Skeletal muscle satellite cell (primary cell): ENCODE data around the gene MOB4.
"Not testable (repeated sequence)": the region's sequence is repeated elsewhere in the genome, so short reads cannot be mapped to it uniquely, and the experiment has no call there.

Source experiments
- H3K27me3 ChIP-seq: 2 replicates; pipeline ENCODE4 v1.7.0; 2013; ENCODE audit warnings: low read length; ENCODE audit not compliant: control insufficient read depth, insufficient read depth
- H3K36me3 ChIP-seq: 2 replicates; pipeline ENCODE4 v1.7.0; 2013; ENCODE audit warnings: mild to moderate bottlenecking, control low read depth, low read length; ENCODE audit not compliant: insufficient read depth
- H3K4me1 ChIP-seq: 2 replicates; pipeline ENCODE4 v1.7.0; 2013; ENCODE audit warnings: low read length; ENCODE audit not compliant: control insufficient read depth, insufficient read depth
- H3K4me2 ChIP-seq: 2 replicates; pipeline ENCODE4 v1.7.0; 2013; ENCODE audit warnings: mild to moderate bottlenecking, low read length
- H3K4me3 ChIP-seq: 2 replicates; pipeline ENCODE4 v1.7.0; 2013; ENCODE audit warnings: low read length
- H3K9ac ChIP-seq: 2 replicates; pipeline ENCODE4 v1.7.0; 2013; ENCODE audit warnings: mild to moderate bottlenecking, low read depth, low read length, moderate library complexity
- H3K9me3 ChIP-seq: replicated peaks from 2 replicates; pipeline ENCODE4 v1.7.0; 2013; ENCODE audit warnings: mild to moderate bottlenecking, control low read depth, low read length

MOB4 gene

DNA sequence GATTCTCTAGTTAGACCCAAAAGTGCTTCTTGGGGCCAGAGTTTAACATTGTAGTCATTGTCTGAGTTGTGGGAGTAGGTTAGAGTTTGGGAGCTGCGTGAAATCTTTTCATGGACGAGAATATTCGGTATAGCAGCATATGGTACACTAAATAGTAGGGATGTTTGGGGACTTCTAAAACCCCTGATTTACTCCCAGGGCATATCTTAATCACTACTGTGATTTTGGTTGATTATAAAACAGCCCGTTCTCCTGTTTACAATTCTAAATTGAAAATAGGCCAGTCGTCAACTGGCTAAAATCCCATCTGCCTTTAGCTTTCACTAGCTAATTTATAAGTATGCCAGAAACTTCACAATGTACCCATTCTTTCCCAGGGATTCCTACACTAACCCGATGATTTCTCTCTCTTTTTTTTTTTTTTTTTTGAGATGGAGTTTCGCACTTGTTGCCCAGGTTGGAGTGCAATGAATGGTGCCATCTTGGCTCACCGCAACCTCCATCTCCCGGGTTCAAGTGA, 44.3 kb downstream of the MOB4 start:
- Histone ChIP-seq H3K36me3 (peaks cover 20% of the 10 kb centered on the region), H3K9ac (no peak overlapping the region), H3K4me3 (no peak overlapping the region), H3K4me2 (no peak overlapping the region), H3K4me1 (no peaks in the 10 kb centered on the region), H3K27me3 (no peaks in the 10 kb centered on the region), H3K9me3 (no peaks in the 10 kb centered on the region)

DNA sequence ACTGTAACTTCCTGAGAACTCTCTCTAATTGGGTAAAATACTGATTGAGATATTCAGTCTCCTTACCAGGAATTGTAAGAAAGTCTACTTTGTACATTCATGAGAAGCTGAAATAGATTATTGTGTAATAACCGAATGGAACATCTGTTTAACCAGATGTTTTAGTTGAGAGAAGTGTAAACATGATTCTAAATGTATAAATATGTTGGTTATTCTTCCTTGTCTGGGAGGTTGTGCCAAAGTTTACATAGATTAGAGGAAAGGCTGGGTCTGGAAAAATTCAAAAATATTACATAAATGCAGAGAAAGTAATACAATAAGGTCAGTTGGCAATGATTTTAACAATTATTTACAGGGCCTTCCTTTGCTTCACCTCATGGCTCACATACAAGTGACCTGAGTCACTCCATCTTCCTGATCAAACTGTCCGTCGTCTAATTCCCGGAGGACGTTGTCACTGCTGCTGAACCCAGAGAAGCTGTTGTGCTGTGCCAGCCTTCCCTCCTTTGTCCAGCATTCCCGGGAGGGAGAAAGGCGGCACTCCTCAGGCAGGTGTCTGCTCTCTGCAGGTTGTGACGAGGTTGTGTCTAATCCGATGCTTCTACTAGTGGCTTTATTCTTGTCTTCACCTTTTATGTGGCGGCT, 55.9 kb downstream of the MOB4 start:
- Histone ChIP-seq H3K9me3 (no peaks in the 10 kb centered on the region), H3K36me3 (peaks cover 13% of the 10 kb centered on the region), H3K4me1 (peaks cover 29% of the 10 kb centered on the region), H3K4me3 (no peak overlapping the region), H3K27me3 (no peaks in the 10 kb centered on the region), H3K4me2 (no peak overlapping the region), H3K9ac (no peak overlapping the region)

DNA sequence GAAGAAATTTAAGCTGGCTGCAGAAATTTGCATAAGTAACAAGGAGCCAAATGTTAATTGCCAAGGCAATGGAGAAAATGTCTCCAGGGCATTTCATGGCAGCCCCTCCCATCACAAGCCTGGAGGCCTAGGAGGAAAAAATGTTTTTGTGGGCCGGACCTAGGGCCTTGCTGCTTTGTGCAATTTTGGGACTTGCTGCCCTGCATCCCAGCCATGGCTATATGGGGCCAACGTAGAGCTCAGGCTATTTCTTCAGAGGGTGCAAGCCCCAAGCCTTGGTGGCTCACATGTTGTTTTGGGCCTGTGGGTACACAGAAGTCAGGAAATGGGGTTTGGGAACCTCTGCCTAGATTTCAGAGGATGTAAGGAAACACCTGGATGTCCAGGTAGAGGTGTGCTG, 57.7 kb downstream of the MOB4 start:
- no peaks in the 10 kb centered on the region for H3K27me3 ChIP-seq
- H3K9ac ChIP-seq = no peak overlapping the region
- peaks cover 13% of the 10 kb centered on the region for H3K36me3 ChIP-seq
- H3K9me3 ChIP-seq = no peaks in the 10 kb centered on the region
- H3K4me1 ChIP-seq = peaks cover 36% of the 10 kb centered on the region
- no peak overlapping the region for H3K4me3 ChIP-seq
- H3K4me2 ChIP-seq = no peak overlapping the region

DNA sequence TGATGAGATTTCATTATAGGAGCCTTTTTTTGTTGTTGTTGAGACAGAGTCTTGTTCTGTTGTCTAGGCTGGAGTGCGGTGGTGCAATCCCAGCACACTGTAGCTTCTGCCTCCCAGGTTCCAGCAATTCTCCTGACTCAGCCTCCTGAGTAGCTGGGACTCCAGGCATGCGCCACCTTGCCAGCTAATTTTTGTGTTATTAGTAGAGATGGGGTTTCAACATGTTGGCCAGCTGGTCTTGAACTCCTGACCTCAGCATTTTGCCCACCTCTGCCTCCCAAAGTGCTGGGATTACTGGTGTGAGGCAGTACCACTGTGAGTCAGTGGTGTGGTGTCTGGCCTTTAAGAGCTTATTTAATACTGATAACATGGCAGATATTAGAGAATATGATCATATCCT, 60.1 kb downstream of the MOB4 start:
- no peak overlapping the region for H3K4me3 ChIP-seq
- H3K4me2 ChIP-seq = peak overlapping the region; percentile 16
- no peak overlapping the region for H3K9ac ChIP-seq
- H3K9me3 ChIP-seq = no peaks in the 10 kb centered on the region
- H3K36me3 ChIP-seq = peaks cover 13% of the 10 kb centered on the region
- H3K27me3 ChIP-seq = no peaks in the 10 kb centered on the region
- peaks cover 31% of the 10 kb centered on the region for H3K4me1 ChIP-seq

DNA sequence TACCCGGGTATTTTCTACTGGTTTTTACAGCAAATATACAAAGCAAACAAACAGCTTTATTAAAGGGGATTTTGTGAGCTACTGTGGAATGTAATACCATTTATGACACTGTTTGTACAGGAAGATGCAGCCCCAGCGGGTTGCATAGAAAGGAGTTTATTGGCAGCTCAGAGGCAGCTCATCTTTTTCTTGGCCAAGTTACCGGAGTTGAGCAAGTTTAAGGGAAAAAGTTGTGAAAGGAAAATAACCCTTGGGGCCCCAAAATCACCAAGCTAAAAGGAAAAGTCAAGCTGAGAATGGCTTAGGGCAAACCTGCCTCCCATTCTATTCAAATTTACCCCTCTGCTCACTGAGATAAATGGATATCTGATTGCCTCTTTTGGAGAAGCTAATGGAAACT, 60.8 kb downstream of the MOB4 start:
- H3K27me3 ChIP-seq = no peaks in the 10 kb centered on the region
- H3K4me2 ChIP-seq = peak overlapping the region; percentile 65
- peaks cover 13% of the 10 kb centered on the region for H3K36me3 ChIP-seq
- H3K9me3 ChIP-seq = no peaks in the 10 kb centered on the region
- H3K4me1 ChIP-seq = peaks cover 25% of the 10 kb centered on the region
- H3K9ac ChIP-seq = no peak overlapping the region
- H3K4me3 ChIP-seq = no peak overlapping the region

DNA sequence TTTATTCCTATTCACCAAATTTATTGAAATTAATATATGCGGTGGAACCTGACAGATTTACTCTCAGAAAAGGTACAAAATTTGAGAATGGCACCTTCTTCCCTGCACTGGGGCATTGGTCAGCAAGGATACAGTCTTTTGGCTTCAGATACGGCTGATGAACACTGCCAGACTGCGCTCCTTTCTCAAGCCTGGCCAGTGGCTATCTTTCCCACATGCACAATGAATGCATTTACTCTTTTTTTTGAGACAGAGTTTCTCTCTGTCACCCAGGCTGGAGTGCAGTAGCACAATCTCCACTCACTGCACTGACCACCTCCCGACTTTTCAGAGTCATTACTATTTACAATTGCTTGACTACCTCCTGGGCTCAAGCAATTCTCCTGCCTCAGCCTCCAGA, 61.6 kb downstream of the MOB4 start:
- H3K9me3 ChIP-seq = no peaks in the 10 kb centered on the region
- H3K4me2 ChIP-seq = no peak overlapping the region
- H3K27me3 ChIP-seq = no peaks in the 10 kb centered on the region
- H3K9ac ChIP-seq = no peak overlapping the region
- H3K36me3 ChIP-seq = peaks cover 6% of the 10 kb centered on the region
- peaks cover 20% of the 10 kb centered on the region for H3K4me1 ChIP-seq
- no peak overlapping the region for H3K4me3 ChIP-seq

DNA sequence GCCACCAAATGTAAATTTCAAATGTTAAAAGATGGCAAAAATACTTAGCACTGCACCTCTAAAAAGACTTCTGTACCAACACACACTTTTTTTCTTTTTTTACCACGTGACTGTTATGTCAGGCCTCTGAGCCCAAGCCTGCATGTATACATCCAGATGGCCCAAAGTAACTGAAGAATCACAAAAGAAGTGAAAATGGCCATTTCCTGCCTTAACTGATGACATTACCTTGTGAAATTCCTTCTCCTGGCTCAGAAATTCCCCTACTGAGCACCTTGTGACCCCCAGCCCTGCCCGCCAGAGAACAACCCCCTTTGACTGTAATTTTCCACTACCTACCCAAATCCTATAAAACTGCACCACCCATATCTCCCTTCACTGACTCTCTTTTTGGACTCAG, 62.4 kb downstream of the MOB4 start:
- not testable (repeated sequence) for H3K9ac ChIP-seq, H3K36me3 ChIP-seq, H3K4me3 ChIP-seq, H3K9me3 ChIP-seq, H3K27me3 ChIP-seq, H3K4me2 ChIP-seq
- H3K4me1 ChIP-seq = peaks cover 20% of the 10 kb centered on the region

DNA sequence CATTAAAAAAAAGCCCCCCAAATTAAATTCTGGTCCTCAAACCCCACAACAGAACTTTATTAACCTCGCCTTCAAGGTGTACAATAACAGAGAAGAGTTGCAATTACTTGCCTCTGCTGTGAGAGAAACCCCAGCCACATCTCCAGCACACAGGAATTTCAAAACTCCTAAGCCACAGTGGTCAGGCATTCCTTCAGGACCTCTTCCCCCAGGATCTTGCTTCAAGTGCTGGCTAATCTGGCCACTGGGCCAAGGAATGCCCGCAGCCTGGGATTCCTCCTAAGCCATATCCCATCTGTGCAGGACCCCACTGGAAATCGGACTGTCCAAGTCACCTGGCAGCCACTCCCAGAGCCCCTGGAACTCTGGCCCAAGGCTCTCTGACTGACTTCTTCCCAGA, 64.3 kb downstream of the MOB4 start:
- peaks cover 20% of the 10 kb centered on the region for H3K4me1 ChIP-seq
- not testable (repeated sequence) for H3K27me3 ChIP-seq, H3K36me3 ChIP-seq, H3K4me2 ChIP-seq, H3K4me3 ChIP-seq, H3K9ac ChIP-seq, H3K9me3 ChIP-seq

DNA sequence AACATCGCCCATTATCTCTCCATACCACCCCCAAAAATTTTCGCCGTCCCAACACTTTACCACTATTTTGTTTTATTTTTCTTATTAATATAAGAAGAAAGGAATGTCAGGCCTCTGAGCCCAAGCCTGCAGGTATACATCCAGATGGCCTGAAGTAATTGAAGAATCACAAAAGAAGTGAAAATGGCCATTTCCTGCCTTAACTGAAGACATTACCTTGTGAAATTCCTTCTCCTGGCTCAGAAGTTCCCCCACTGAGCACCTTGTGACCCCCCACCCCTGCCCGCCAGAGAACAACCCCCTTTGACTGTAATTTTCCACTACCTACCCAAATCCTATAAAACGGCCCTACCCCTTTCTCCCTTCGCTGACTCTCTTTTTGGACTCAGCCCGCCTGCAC, 71.4 kb downstream of the MOB4 start:
- not testable (repeated sequence) for H3K9me3 ChIP-seq, H3K36me3 ChIP-seq, H3K4me3 ChIP-seq, H3K4me1 ChIP-seq, H3K4me2 ChIP-seq, H3K27me3 ChIP-seq, H3K9ac ChIP-seq

DNA sequence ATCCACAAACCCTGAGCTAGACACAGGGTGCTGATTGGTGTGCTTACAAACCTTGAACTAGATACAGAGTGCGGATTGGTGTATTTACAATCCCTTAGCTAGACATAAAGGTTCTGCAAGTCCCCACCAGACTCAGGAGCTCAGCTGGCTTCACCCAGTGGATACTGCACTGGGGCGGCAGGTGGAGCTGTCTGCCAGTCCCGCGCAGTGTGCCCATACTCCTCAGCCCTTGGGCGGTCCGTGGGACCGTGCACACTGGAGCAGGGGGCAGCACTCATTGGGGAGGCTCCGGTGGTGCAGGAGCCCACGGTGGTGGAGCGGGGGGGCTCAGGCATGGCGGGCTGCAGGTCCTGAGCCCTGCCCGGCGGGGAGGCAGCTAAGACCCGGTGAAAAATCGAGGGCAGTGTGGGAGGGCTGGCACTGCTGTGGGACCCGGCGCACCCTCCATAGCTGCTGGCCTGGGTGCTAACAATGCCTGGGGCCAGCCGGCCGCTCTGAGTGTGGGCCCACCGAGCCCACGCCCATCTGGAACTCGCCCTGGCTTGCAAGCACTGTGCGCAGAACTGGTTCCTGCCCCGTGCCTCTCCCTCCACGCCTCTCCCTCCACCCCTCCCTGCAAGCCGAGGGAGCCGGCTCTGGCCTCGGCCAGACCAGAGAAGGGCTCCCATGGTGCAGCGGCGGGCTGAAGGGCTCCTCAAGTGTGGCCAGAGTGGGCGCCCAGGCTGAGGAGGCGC, 75.6 kb downstream of the MOB4 start:
- Histone ChIP-seq H3K9me3 (no peaks in the 10 kb centered on the region), H3K4me3 (no peak overlapping the region), H3K27me3 (no peaks in the 10 kb centered on the region), H3K9ac (no peak overlapping the region), H3K4me2 (no peak overlapping the region), H3K4me1 (no peaks in the 10 kb centered on the region), H3K36me3 (no peaks in the 10 kb centered on the region)

DNA sequence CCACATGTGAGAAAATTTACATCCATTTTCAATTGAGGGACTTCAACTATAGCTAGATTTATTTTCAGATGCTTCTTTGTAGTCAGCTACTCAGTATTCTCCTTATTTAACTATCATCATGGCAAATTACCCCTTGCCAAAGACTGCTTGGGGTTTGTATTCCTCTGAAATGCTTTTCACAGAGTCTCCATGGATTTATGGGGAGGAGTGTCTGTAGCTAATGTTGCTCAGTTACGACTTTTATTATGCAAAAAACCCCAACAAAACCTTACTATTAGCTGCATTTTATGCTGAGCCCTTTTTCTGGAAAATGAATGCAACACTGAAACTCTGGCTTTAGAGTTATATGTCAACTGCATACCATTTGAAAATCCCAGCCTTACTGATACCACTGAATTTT, 80.9 kb downstream of the MOB4 start:
- no peaks in the 10 kb centered on the region for H3K27me3 ChIP-seq
- no peaks in the 10 kb centered on the region for H3K36me3 ChIP-seq
- H3K9ac ChIP-seq = no peak overlapping the region
- no peaks in the 10 kb centered on the region for H3K4me1 ChIP-seq
- no peaks in the 10 kb centered on the region for H3K9me3 ChIP-seq
- no peak overlapping the region for H3K4me3 ChIP-seq
- H3K4me2 ChIP-seq = no peak overlapping the region

DNA sequence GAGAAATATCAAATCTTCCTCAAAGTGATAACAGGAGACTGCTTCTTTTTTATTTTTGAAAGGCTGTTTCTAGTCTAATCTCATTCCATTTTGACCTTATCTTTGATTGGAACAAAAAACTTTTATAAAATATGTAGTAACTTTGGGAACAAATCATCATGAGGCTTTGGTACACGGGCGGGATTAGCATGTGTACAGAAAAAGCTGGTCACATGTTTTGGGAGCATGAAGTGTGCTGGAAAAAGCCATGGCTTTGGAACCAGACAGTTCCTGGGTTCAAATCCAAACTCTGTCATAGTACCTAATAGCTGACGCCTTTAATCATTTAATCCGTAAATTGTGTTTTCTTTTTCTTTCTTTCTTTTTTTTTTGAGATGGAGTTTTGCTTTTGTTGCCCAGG, 81.3 kb downstream of the MOB4 start:
- Histone ChIP-seq H3K4me2 (no peak overlapping the region), H3K9me3 (no peaks in the 10 kb centered on the region), H3K9ac (no peak overlapping the region), H3K4me3 (no peak overlapping the region), H3K4me1 (no peaks in the 10 kb centered on the region), H3K36me3 (no peaks in the 10 kb centered on the region), H3K27me3 (no peaks in the 10 kb centered on the region)
